Measurements from ENCODE around the gene APOBEC2. TPM values are rescaled to one million over a fixed set of nuclear protein-coding genes. Genes with fewer than 3 reads are reported as not detected.

APOBEC2 gene
- total RNA-seq, 1 donor from 2014 or later = not detected

DNA sequence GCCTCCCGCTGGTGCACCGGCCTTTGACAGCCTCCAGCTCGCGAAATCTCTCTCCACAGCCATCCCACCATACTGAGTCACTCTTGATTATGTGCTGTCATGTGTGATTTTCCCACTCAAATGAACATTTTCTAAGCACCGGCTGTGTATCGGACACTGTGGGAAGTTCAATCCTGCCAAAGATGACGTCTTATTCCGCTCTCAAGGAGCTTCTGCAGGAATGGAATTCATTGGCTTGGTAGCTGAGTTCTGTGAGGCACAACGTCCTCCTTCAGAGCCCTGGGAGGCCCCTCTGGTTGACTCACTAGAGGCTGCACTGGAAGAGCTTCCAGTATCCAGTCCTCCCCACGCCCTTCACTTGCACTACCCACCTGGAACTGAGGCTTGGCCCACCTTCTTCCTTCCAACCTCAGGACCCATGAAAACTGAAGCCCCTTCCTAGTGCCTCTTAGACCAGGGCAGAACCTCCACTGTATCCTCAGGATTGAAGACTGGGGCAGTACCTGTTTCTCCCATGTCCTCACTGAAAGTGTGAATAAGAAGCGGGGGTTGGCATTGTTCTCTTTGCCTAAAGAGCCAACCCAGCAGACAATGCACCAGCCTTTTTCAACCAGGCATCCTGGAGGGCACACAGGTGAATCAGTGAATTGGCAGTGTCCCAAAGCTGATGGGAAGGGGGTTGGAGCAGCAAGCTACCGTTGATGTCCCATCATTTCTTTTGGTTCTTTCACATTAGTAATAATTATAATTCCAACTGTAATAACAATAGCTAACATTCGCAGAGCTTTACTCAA, 15.7 kb upstream of the APOBEC2 start:
- no peak for ATAC-seq
- DNase-seq (ENCODE audit: low spot score) = no peak

- no peak for ATAC-seq
- DNase-seq (ENCODE audit: low spot score) = no peak
Observed at GRCh38 chr6:41038205-41038604, 14.8 kb upstream of the APOBEC2 start.

- ATAC-seq (peak; percentile 76), DNase-seq (ENCODE audit: low spot score) (peak; percentile 83)
Observed at GRCh38 chr6:41039060-41039998, 13.7 kb upstream of the APOBEC2 start, which contains the start of gene UNC5CL. UNC5CL (minus strand) TSS chr6:41039221; CDS start chr6:41035074, 4,147 bp downstream.

GRCh38 chr6:41040101-41040939, 12.7 kb upstream of the APOBEC2 start:
- peak; percentile 72 for ATAC-seq

DNA sequence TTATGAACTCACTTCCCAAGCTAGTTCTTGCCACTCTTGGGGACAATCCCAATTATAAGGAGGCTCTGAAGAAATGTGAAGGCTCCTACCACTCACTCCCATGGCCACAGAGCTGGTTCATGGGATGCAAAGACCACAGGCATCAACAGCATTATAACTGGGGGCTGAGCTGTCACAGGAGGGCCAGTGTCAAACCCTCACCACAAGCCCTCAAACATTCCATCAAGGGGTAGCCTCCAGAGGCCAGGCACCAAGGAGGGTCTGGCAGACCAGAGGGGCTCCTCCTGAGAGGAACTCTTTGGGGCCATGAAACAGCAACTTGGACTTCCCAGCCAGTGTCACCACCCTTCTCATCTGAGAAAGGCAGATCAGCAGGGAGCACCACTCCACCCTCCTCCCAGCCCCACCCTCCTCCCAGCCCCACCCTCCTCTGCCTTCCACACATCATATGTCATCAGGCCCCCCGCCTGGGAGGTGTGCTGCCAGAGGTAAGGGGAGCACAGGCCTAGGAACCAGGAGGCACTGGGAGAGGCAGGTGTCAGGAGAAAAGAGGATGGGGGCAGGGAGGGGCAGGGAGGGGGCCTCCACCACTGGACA, 12.0 kb upstream of the APOBEC2 start:
- no peak for DNase-seq (ENCODE audit: low spot score)
- ATAC-seq = no peak

More at GRCh38 chr6:41040101-41040939, 12.7 kb upstream of the APOBEC2 start:
- peak; percentile 82 for DNase-seq (ENCODE audit: low spot score)

DNA sequence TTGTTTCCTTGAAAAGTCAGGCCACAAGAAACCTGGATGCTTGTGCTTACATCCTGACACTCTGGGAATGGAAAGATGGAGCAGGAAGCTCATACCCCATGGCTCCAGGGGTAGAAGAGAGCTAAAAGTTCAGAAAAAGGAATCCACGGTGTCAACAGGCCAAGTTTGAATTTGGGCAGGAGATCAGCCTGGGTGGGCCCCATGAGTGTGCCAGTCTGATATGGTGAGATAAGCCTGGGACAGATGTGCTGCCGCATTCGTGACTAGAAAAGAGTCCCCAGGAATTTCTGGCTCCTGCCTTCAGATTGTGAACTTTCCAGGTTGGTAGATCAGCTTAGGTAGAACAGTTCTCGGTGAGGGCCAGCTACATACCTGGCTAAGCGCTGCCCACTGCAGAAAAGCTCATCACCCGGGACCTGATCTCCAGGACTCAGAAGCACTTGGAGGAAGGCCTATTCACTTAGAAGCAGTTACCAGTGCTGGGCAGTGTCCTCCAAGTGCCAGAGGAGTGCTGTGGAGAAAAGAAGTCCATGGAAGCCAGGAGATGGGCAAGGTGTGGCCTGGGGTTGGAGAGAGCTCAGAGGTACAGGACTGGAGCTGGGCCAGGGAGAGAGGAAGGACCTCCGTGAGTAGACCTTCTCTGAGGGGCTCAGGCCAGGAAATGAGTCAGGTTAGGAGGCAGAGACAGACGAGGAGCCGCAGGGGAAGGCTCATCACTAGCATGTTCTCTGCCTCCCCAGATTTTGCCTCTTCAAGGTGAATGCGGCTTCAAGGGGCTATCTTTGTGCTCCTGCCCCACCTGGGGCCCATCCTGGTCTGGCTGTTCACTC, 10.6 kb upstream of the APOBEC2 start, which contains the start of gene TSPO2:
TSPO2 (plus strand) TSS at position 242 of the 830 bp plus-strand sequence; CDS start at position 761, 519 bp downstream.
- ATAC-seq = no peak
- DNase-seq (ENCODE audit: low spot score) = no peak

DNA sequence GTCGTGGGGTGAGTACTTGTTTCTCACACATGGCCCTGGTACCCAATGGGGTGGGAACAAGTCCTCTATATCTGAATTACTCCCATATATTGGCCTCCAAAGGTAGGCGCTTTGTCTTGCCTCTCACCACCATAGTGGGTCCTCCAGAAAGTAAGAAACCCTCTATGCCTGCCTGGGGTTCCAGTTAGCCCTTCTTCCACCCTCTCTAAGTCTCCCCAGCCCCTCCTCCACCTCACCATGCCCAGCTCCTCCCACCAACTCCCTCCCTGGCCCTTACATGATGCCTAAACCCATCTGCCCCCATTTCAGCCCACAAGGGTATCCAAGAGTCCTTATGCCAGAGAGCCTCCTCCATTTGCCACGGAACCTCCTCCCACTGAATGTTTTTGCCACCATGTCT, 9.9 kb upstream of the APOBEC2 start:
- no peak for DNase-seq (ENCODE audit: low spot score)
- ATAC-seq = no peak

DNA sequence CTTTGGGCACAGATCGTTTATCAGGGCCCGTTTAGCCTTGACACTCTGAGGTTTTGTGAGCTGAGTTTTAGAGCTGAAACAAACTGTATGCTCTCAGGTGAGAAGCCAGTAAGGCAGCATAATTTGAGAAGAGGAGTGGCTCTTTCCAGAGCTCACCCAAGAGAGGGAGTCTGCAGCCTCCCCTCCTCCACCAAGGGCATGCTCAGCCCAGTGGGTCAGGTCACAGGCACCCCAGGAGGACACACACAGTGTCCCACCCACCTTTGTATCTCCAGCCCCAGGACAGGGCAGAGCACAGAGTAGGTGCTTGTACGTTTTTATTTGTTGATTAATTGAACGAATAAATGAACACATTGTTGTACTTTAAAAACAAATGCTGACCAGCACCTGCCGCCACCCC, 7.3 kb upstream of the APOBEC2 start:
- DNase-seq (ENCODE audit: low spot score) (no peak), ATAC-seq (peak; percentile 66)

DNA sequence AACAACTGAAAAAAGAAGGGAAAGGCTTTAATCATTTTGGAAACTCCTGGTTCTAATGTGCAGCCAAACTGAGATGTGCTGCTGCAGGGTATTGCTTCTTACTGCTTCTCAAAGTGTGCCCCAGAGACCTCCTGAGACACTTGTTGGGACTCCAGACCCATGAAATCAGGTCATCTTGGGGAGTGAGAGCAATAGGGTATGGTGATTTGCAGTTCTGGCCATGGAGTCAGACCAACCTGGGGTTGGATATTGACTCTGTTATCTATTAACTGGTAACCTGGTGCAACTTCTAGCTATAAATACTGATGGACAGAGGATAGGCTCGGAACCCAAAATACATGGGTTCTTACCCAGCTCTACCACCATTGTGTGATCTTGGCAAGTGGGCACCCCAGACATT, 6.9 kb upstream of the APOBEC2 start:
- ATAC-seq = peak; percentile 89

GRCh38 chr6:41047306-41047705, 5.7 kb upstream of the APOBEC2 start:
- DNase-seq (ENCODE audit: low spot score) (no peak), ATAC-seq (no peak)

More for the DNA sequence above, 6.9 kb upstream of the APOBEC2 start:
- peak; percentile 63 for DNase-seq (ENCODE audit: low spot score)

- no peak for DNase-seq (ENCODE audit: low spot score)
- no peak for ATAC-seq
Observed at GRCh38 chr6:41047745-41048732, 5.0 kb upstream of the APOBEC2 start.

DNA sequence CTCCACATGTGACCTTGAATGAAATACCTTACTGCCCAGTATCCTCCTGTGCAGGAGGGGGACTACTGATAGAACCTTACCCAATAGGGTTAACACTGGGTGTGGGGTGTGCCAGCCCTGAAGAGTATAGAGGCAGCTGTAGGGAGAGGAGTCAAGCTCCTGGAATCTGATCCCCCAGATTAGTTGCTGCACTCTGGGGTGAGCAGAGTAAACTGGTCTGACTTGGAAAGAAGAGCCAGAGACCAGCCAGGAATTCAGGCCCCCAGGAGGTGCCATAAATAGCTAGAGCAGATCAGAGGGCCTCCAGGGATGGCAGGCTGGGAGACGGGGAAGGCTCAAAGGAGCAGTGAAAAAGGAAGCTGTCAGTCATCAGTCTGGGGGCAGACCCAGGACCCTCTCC, 3.5 kb upstream of the APOBEC2 start:
- no peak for DNase-seq (ENCODE audit: low spot score)

DNA sequence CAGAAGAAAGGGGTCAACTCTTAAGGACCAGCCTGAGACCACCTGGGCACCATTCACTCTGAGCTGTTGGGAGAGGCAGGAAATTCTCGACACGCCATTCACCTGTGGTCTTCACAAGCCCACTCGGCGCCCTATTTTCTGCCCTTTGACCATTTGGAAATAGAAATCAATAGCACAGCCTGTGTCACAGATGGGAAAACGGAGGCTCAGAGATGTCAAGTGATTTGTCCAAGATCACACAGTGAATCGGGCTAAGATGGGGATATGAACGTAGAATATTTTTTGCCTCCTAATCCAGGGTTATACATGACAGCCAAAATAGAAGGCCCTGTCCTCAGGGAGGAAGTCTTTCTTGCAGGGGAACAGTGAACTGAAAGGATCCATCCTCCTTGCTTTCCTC, 3.0 kb upstream of the APOBEC2 start:
- ATAC-seq = no peak

More for the DNA sequence above, 3.5 kb upstream of the APOBEC2 start:
- no peak for ATAC-seq

DNA sequence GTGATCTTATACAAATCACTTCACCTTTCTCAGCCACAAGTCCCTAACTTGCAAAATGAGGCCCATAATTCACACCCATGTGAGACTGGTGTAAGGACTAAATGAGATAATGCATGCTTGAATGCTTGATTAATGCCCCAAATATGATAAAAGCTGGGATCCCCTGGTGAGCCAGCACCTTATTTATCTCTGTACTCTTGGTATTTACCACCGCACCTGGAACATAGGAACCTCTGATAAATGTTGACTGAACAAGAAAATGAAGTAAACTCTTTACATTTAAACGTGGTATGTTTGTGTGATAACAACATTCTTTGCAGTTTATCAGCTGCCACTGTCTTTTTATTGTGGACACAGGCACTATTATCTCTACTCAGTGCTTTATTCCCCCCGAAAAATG, 2.5 kb upstream of the APOBEC2 start:
- ATAC-seq (no peak), DNase-seq (ENCODE audit: low spot score) (no peak)

More for the DNA sequence above, 3.0 kb upstream of the APOBEC2 start:
- DNase-seq (ENCODE audit: low spot score) = no peak

GRCh38 chr6:41051873-41052272, 1.1 kb upstream of the APOBEC2 start:
- ATAC-seq = no peak
- DNase-seq (ENCODE audit: low spot score) = no peak

DNA sequence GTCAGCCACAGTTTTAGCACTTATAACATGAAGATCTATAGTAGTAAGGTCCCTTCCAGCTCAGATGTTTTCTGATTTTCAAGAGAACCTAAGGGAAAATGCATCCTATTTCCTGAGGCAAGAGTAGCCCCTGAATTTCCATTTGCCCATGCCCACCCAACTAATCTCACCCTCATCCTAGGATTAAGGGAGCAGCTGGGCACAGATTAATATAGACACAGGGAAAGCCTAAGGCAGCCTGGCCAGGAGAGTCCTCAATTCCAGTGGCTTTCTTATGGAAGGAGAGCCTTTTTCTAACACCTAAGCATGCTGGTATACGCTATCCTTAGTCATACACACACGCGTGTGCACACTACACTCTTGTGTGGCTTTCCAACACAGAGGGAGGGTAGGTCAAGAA, 1.5 kb downstream of the APOBEC2 start:
- ATAC-seq = no peak
- no peak for DNase-seq (ENCODE audit: low spot score)

- no peak for ATAC-seq
- no peak for DNase-seq (ENCODE audit: low spot score)
Observed at GRCh38 chr6:41055149-41055548, 2.1 kb downstream of the APOBEC2 start.
